Brain microvascular endothelial cell (primary cell): ENCODE measurements around the gene GOLM1.

Experiments used
- DNase-seq: peaks from one replicate; pipeline ENCODE4 v3.0.0-alpha.2; 2020
- H3K27ac ChIP-seq: fragments of 250-450 bp; sonication (Bioruptor Pico); 2 replicates; pipeline ENCODE4 v1.5.1; 2020; ENCODE audit warnings: mild to moderate bottlenecking, moderate library complexity
- H3K27me3 ChIP-seq: fragments of 250-450 bp; sonication (Bioruptor Pico); replicated peaks from 2 replicates; pipeline ENCODE4 v1.5.1; 2020; ENCODE audit warnings: mild to moderate bottlenecking
- H3K36me3 ChIP-seq: fragments of 250-450 bp; sonication (Bioruptor Pico); replicated peaks from 2 replicates; pipeline ENCODE4 v1.5.1; 2020; ENCODE audit warnings: mild to moderate bottlenecking
- H3K4me3 ChIP-seq: 2 replicates; pipeline ENCODE4 v1.5.1; 2011; ENCODE audit warnings: low read depth, mild to moderate bottlenecking, control low read depth, low read length, moderate library complexity
- CTCF ChIP-seq: IDR thresholded peaks from 2 replicates; pipeline ENCODE4 v1.5.1; 2011; ENCODE audit warnings: low read depth, mild to moderate bottlenecking, moderate library complexity, low read length, control low read depth, inconsistent platforms; ENCODE audit errors: missing control alignments
- in situ Hi-C: cut with HindIII; loops from 2 replicates; pipeline ENCODE4 v1.10.0; 2017; ENCODE audit warnings: low sequenced_read_pairs, low pct_ligation_motif_present

The GOLM1 gene

GRCh38 chr9:85987236-85987635, 112.1 kb downstream of the GOLM1 start:
- Histone ChIP-seq H3K4me3 (no peak overlapping the region), H3K27ac (no peak overlapping the region), H3K36me3 (peaks cover 3% of the 10 kb centered on the region), H3K27me3 (no peaks in the 10 kb centered on the region)
- no peak for DNase-seq
- in situ Hi-C loops = no loop called here
- no peak for TF ChIP-seq CTCF

- no peak overlapping the region for H3K27ac ChIP-seq
- H3K36me3 ChIP-seq = peaks cover 15% of the 10 kb centered on the region
- DNase-seq = no peak
- no peaks in the 10 kb centered on the region for H3K27me3 ChIP-seq
- no peak overlapping the region for H3K4me3 ChIP-seq
- in situ Hi-C loops = no loop called here
- TF ChIP-seq CTCF = no peak
Measured at GRCh38 chr9:85984457-85984856, 114.9 kb downstream of the GOLM1 start.

- TF ChIP-seq CTCF = no peak
- no peak for DNase-seq
- in situ Hi-C loops = no loop called here
- Histone ChIP-seq H3K27ac (no peak overlapping the region), H3K36me3 (peaks cover 28% of the 10 kb centered on the region), H3K27me3 (no peaks in the 10 kb centered on the region), H3K4me3 (no peak overlapping the region)
Measured at GRCh38 chr9:85981369-85981768, 118.0 kb downstream of the GOLM1 start.

- no peak for TF ChIP-seq CTCF
- H3K36me3 ChIP-seq = peaks cover 26% of the 10 kb centered on the region
Measured at GRCh38 chr9:85978496-85978895, 120.9 kb downstream of the GOLM1 start.

More at GRCh38 chr9:85978496-85978895, 120.9 kb downstream of the GOLM1 start:
- no peaks in the 10 kb centered on the region for H3K27me3 ChIP-seq
- in situ Hi-C loops = no loop called here
- no peak overlapping the region for H3K4me3 ChIP-seq
- no peak for DNase-seq
- no peak overlapping the region for H3K27ac ChIP-seq
